IPS-11a (cell line): ENCODE results near the gene ENPP1.
"Not testable (repeated sequence)": the region's sequence is repeated elsewhere in the genome, so short reads cannot be mapped to it uniquely, and the experiment has no call there.

Source experiments
- H3K4me3 ChIP-seq: one replicate; pipeline ENCODE4 v1.5.1; 2013; ENCODE audit warnings: low read depth, low read length, control low read depth

ENPP1 gene

GRCh38 chr6:131828080-131828479, 20.3 kb downstream of the ENPP1 start:
- H3K4me3 ChIP-seq = no peak overlapping the region

GRCh38 chr6:131828951-131829350, 21.1 kb downstream of the ENPP1 start:
- H3K4me3 ChIP-seq = no peak overlapping the region

GRCh38 chr6:131831392-131831791, 23.6 kb downstream of the ENPP1 start:
- no peak overlapping the region for H3K4me3 ChIP-seq

GRCh38 chr6:131831886-131832285, 24.1 kb downstream of the ENPP1 start:
- no peak overlapping the region for H3K4me3 ChIP-seq

GRCh38 chr6:131832363-131832762, 24.5 kb downstream of the ENPP1 start:
- no peak overlapping the region for H3K4me3 ChIP-seq

GRCh38 chr6:131838051-131838450, 30.2 kb downstream of the ENPP1 start:
- no peak overlapping the region for H3K4me3 ChIP-seq

- no peak overlapping the region for H3K4me3 ChIP-seq
Measured at GRCh38 chr6:131839388-131839787, 31.6 kb downstream of the ENPP1 start.

GRCh38 chr6:131840441-131840840, 32.6 kb downstream of the ENPP1 start:
- no peak overlapping the region for H3K4me3 ChIP-seq

- H3K4me3 ChIP-seq = no peak overlapping the region
Measured at GRCh38 chr6:131840936-131841583, 33.2 kb downstream of the ENPP1 start.

- H3K4me3 ChIP-seq = no peak overlapping the region
Measured at GRCh38 chr6:131843768-131844167, 35.9 kb downstream of the ENPP1 start.

- no peak overlapping the region for H3K4me3 ChIP-seq
Measured at GRCh38 chr6:131844243-131844841, 36.5 kb downstream of the ENPP1 start.

GRCh38 chr6:131846023-131846663, 38.3 kb downstream of the ENPP1 start:
- no peak overlapping the region for H3K4me3 ChIP-seq

GRCh38 chr6:131846905-131847304, 39.1 kb downstream of the ENPP1 start:
- no peak overlapping the region for H3K4me3 ChIP-seq

GRCh38 chr6:131849799-131850198, 42.0 kb downstream of the ENPP1 start:
- no peak overlapping the region for H3K4me3 ChIP-seq

- H3K4me3 ChIP-seq = no peak overlapping the region
Measured at GRCh38 chr6:131851049-131851769, 43.4 kb downstream of the ENPP1 start.

- H3K4me3 ChIP-seq = no peak overlapping the region
Measured at GRCh38 chr6:131852200-131852599, 44.4 kb downstream of the ENPP1 start.

- no peak overlapping the region for H3K4me3 ChIP-seq
Measured at GRCh38 chr6:131854803-131855202, 47.0 kb downstream of the ENPP1 start.

- H3K4me3 ChIP-seq = no peak overlapping the region
Measured at GRCh38 chr6:131858765-131859415, 51.1 kb downstream of the ENPP1 start.

- not testable (repeated sequence) for H3K4me3 ChIP-seq
Measured at GRCh38 chr6:131859658-131860057, 51.8 kb downstream of the ENPP1 start.

- no peak overlapping the region for H3K4me3 ChIP-seq
Measured at GRCh38 chr6:131861381-131861780, 53.6 kb downstream of the ENPP1 start.

GRCh38 chr6:131862476-131862875, 54.7 kb downstream of the ENPP1 start:
- no peak overlapping the region for H3K4me3 ChIP-seq
